GM12878 (cell line): ENCODE results near the gene SURF4. TPM values are rescaled to one million over a fixed set of nuclear protein-coding genes. Genes with fewer than 3 reads are reported as not detected.

Experiments
- BHLHE40 ChIP-seq, 2 experiments: fragments of 450-650 bp in 1 of 2; IDR thresholded peaks; 2 replicates each; pipeline ENCODE4 v1.6.1; 2011 to 2017; ENCODE audit warnings: low read depth in 2 of 2, borderline replicate concordance in 1 of 2, improper control_type of control experiment in 1 of 2, low read length in 1 of 2, mild to moderate bottlenecking in 1 of 2
- BMI1 ChIP-seq: fragments of 450-650 bp; IDR thresholded peaks from 2 replicates; pipeline ENCODE4 v1.6.1; 2016; ENCODE audit warnings: mild to moderate bottlenecking, moderate library complexity, borderline replicate concordance
- CBX5 ChIP-seq: sonication (generic); IDR thresholded peaks from 2 replicates; pipeline ENCODE4 v1.6.1; 2016; ENCODE audit warnings: low read depth, moderate library complexity, mild to moderate bottlenecking, inconsistent platforms
- ETV6 ChIP-seq, 2 experiments: fragments of 450-650 bp in 1 of 2; IDR thresholded peaks in 1 of 2; conservative IDR thresholded peaks in 1 of 2; 2 replicates each; pipeline ENCODE4 v1.6.1; 2014; ENCODE audit warnings: antibody characterized with exemption in 1 of 2, borderline replicate concordance in 1 of 2, low read depth in 1 of 2, mild to moderate bottlenecking in 1 of 2, moderate library complexity in 1 of 2
- KDM1A ChIP-seq: fragments of 200-600 bp; sonication (generic); IDR thresholded peaks from 2 replicates; pipeline ENCODE4 v1.6.1; 2016; ENCODE audit warnings: borderline replicate concordance
- NR2C1 ChIP-seq: fragments of 450-650 bp; IDR thresholded peaks from 2 replicates; pipeline ENCODE4 v1.6.1; 2017; ENCODE audit warnings: antibody characterized with exemption, mild to moderate bottlenecking, moderate library complexity
- SPI1 ChIP-seq: IDR thresholded peaks from 2 replicates; pipeline ENCODE4 v1.6.1; 2011; ENCODE audit warnings: low read depth, mild to moderate bottlenecking, low read length, moderate library complexity, borderline replicate concordance; ENCODE audit not compliant: insufficient read depth
- SRF ChIP-seq, 2 experiments: IDR thresholded peaks; 2 replicates each; pipeline ENCODE4 v1.6.1; 2011; ENCODE audit warnings: low read depth in 2 of 2, low read length in 2 of 2, mild to moderate bottlenecking in 1 of 2, moderate library complexity in 1 of 2
- SUPT20H ChIP-seq: IDR thresholded peaks from 2 replicates; pipeline ENCODE4 v1.6.1; 2011; ENCODE audit warnings: low read depth, mild to moderate bottlenecking, low read length, moderate library complexity, borderline replicate concordance; ENCODE audit not compliant: control insufficient read depth
- TCF3 ChIP-seq: IDR thresholded peaks from 2 replicates; pipeline ENCODE4 v1.6.1; 2012; ENCODE audit warnings: low read depth, mild to moderate bottlenecking, low read length, borderline replicate concordance; ENCODE audit not compliant: insufficient read depth
- YY1 ChIP-seq: IDR thresholded peaks from 2 replicates; pipeline ENCODE4 v1.6.1; 2011; ENCODE audit warnings: low read depth, mild to moderate bottlenecking, low read length
- ZBED1 ChIP-seq: IDR thresholded peaks from 2 replicates; pipeline ENCODE4 v1.6.1; 2016; ENCODE audit warnings: borderline replicate concordance
- ZNF274 ChIP-seq: IDR thresholded peaks from one replicate; pipeline ENCODE4 v1.8.0; 2011; ENCODE audit not compliant: insufficient read length, insufficient read depth
- polyA plus RNA-seq, 11 experiments: library from polyadenylated mRNA; depleted of rRNA in 4 of 11; unstranded in 6 of 11; stranded (reverse) in 5 of 11; fragments of >200 nt; fragmentation: Nextera tagmentation in 4 of 11; fragmentation: Illumina TruSeq in 1 of 11; extraction: Ambion mirVana in 4 of 11; extraction: Trizol in 1 of 11; gene quantifications; 1 replicate in 1 of 11; 2 replicates in 10 of 11; pipeline versions ENCODE4 v1.2.1 to v1.2.3, GENCODE V29; 2011 to 2016; ENCODE audit warnings: inconsistent platforms in 2 of 11, missing spikeins in 2 of 11, low read depth in 1 of 11
- total RNA-seq, 4 experiments: library from RNA; depleted of rRNA in 3 of 4; stranded (reverse); fragments of >200 nt in 3 of 4; fragmentation: Illumina TruSeq in 1 of 4; extraction: Trizol in 1 of 4; gene quantifications; 2 replicates each; pipeline versions ENCODE4 v1.2.1 to v1.2.3, GENCODE V29; 2013 to 2021
- TF ChIP-seq, protein P1 (sequence below): fragments of 450-650 bp; IDR thresholded peaks from 2 replicates; pipeline ENCODE4 v1.6.1; 2017; ENCODE audit warnings: mild to moderate bottlenecking, low read depth, inconsistent platforms; ENCODE audit not compliant: poor library complexity, severe bottlenecking
- TF ChIP-seq, protein P2 (sequence below): fragments of 450-650 bp; IDR thresholded peaks from 2 replicates; pipeline ENCODE4 v1.6.1; 2017; ENCODE audit warnings: borderline replicate concordance
- TF ChIP-seq, protein P3 (sequence below): fragments of 150-350 bp; IDR thresholded peaks from 2 replicates; pipeline ENCODE4 v1.6.1; 2014; ENCODE audit warnings: mild to moderate bottlenecking, low read depth, low read length
- TF ChIP-seq, protein P4 (sequence below): IDR thresholded peaks from 2 replicates; pipeline ENCODE4 v1.6.1; 2011; ENCODE audit warnings: mild to moderate bottlenecking, low read depth, low read length, moderate library complexity; ENCODE audit not compliant: insufficient replicate concordance
- TF ChIP-seq, protein P5 (sequence below): fragments of 450-650 bp; IDR thresholded peaks from 2 replicates; pipeline ENCODE4 v1.6.1; 2016; ENCODE audit warnings: mild to moderate bottlenecking
- TF ChIP-seq, protein P6 (sequence below): IDR thresholded peaks from 2 replicates; pipeline ENCODE4 v1.6.1; 2012; ENCODE audit warnings: low read depth, low read length, improper control_type of control experiment

SURF4 gene
- total and polyA plus RNA-seq, 10 of the 15 experiments (the other 5 are each of a cell fraction or from before 2014, with no cell fraction given): 6.4 to 134 (median 78.7) TPM

DNA sequence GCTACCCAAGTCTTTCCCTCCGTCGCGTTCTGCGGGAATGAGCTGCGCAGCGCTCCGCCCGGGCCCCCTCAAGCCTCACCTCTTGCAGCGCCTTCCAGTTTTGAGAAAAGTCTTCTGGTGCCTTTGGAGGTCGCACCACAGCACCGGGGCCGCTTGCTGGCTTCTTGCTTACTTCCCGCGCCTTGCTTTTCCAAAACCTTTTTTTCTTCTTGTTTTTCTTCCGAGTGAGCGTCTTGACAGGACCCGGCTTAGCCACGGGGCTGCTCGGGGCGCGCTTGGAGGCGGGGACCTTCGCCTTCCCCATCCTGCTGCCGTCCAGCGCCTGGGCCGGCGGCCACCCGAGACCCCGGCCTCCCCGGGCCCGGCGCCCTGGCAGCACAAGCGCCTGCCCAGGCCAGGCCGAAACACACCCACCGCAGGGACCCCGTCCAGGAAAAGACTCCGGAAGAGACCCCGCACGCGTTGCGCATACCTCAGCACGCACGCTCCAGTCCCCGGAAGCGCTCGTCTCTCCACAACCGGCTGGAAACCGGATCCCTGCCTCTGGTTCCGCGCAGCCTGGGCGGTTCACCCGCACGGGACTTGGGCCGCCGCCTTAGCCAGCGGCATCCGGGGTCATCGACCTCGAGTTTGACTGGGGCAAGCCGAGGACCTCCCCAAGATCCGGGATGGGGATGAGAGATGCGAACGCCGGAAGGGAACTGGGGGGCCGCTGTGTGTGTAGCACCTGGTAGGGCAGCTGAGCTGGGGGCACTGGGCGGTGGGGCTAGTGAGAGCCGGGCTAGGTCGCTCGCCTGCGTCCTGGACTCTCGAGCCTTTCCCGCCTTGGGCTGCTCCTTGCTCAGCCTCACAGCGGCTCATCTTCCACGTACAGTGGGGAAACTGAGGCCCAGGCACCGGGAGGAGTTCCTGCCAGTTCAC is 41.9 kb upstream of the SURF4 start, which contains the start of gene REXO4 (continued):
- TF ChIP-seq, protein P1, sequence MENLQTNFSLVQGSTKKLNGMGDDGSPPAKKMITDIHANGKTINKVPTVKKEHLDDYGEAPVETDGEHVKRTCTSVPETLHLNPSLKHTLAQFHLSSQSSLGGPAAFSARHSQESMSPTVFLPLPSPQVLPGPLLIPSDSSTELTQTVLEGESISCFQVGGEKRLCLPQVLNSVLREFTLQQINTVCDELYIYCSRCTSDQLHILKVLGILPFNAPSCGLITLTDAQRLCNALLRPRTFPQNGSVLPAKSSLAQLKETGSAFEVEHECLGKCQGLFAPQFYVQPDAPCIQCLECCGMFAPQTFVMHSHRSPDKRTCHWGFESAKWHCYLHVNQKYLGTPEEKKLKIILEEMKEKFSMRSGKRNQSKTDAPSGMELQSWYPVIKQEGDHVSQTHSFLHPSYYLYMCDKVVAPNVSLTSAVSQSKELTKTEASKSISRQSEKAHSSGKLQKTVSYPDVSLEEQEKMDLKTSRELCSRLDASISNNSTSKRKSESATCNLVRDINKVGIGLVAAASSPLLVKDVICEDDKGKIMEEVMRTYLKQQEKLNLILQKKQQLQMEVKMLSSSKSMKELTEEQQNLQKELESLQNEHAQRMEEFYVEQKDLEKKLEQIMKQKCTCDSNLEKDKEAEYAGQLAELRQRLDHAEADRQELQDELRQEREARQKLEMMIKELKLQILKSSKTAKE: peak; percentile 38
- TF ChIP-seq SPI1 (no peak), NR2C1 (peak; percentile 96), TCF3 (0 out of 2 replicates have a peak, but pooled peaks have one; percentile 9), BMI1 (no peak), CBX5 (0 out of 2 replicates have a peak, but pooled peaks have one; percentile 53), SRF (IDR thresholded peaks at IDR 0.05; ENCODE audit: low read depth in 2 of 2, low read length in 2 of 2) (peak; percentile 58 to 89; a peak in 3 of 4 replicates), ETV6 (conservative IDR thresholded peaks at IDR 0.05 in 1 of 2, IDR thresholded peaks at IDR 0.05 in 1 of 2; ENCODE audit: borderline replicate concordance in 1 of 2, low read depth in 1 of 2) (peak in 1 of 2 experiments; percentile 53; a peak in 1 of 4 replicates), ZBED1 (no peak), ZNF274 (no peak), KDM1A (no peak), YY1 (peak; percentile 84), BHLHE40 (IDR thresholded peaks at IDR 0.05; ENCODE audit: borderline replicate concordance in 1 of 2, low read depth in 2 of 2, low read length in 1 of 2) (peak; percentile 98 to 100), SUPT20H (no peak)
- TF ChIP-seq, protein P2, sequence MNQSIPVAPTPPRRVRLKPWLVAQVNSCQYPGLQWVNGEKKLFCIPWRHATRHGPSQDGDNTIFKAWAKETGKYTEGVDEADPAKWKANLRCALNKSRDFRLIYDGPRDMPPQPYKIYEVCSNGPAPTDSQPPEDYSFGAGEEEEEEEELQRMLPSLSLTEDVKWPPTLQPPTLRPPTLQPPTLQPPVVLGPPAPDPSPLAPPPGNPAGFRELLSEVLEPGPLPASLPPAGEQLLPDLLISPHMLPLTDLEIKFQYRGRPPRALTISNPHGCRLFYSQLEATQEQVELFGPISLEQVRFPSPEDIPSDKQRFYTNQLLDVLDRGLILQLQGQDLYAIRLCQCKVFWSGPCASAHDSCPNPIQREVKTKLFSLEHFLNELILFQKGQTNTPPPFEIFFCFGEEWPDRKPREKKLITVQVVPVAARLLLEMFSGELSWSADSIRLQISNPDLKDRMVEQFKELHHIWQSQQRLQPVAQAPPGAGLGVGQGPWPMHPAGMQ: peak; percentile 62; the same call in 1 of the 2 replicates
- TF ChIP-seq, protein P3, sequence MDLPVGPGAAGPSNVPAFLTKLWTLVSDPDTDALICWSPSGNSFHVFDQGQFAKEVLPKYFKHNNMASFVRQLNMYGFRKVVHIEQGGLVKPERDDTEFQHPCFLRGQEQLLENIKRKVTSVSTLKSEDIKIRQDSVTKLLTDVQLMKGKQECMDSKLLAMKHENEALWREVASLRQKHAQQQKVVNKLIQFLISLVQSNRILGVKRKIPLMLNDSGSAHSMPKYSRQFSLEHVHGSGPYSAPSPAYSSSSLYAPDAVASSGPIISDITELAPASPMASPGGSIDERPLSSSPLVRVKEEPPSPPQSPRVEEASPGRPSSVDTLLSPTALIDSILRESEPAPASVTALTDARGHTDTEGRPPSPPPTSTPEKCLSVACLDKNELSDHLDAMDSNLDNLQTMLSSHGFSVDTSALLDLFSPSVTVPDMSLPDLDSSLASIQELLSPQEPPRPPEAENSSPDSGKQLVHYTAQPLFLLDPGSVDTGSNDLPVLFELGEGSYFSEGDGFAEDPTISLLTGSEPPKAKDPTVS: no peak
- TF ChIP-seq, protein P4, sequence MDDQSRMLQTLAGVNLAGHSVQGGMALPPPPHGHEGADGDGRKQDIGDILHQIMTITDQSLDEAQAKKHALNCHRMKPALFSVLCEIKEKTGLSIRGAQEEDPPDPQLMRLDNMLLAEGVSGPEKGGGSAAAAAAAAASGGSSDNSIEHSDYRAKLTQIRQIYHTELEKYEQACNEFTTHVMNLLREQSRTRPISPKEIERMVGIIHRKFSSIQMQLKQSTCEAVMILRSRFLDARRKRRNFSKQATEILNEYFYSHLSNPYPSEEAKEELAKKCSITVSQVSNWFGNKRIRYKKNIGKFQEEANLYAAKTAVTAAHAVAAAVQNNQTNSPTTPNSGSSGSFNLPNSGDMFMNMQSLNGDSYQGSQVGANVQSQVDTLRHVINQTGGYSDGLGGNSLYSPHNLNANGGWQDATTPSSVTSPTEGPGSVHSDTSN: no peak
- TF ChIP-seq, protein P5, sequence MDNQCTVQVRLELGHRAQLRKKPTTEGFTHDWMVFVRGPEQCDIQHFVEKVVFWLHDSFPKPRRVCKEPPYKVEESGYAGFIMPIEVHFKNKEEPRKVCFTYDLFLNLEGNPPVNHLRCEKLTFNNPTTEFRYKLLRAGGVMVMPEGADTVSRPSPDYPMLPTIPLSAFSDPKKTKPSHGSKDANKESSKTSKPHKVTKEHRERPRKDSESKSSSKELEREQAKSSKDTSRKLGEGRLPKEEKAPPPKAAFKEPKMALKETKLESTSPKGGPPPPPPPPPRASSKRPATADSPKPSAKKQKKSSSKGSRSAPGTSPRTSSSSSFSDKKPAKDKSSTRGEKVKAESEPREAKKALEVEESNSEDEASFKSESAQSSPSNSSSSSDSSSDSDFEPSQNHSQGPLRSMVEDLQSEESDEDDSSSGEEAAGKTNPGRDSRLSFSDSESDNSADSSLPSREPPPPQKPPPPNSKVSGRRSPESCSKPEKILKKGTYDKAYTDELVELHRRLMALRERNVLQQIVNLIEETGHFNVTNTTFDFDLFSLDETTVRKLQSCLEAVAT: peak; percentile 87
- TF ChIP-seq, protein P6, sequence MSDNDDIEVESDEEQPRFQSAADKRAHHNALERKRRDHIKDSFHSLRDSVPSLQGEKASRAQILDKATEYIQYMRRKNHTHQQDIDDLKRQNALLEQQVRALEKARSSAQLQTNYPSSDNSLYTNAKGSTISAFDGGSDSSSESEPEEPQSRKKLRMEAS: peak; percentile 76; the same call in 1 of the 2 replicates
